ENCODE results near the gene PLCH2.
"Not testable (repeated sequence)": the region's sequence is repeated elsewhere in the genome, so short reads cannot be mapped to it uniquely, and the experiment has no call there.

The PLCH2 gene

GRCh38 chr1:2547210-2548067 is 71.3 kb downstream of the PLCH2 start:
- DNase-seq = no peak

- DNase-seq = peak; percentile 27 to 57
These were observed 72.0 kb downstream of the PLCH2 start for GRCh38 chr1:2548068-2548589.

- DNase-seq = not testable (repeated sequence)
These were observed 73.4 kb downstream of the PLCH2 start for GRCh38 chr1:2549367-2550029.

GRCh38 chr1:2550309-2550861 is 74.3 kb downstream of the PLCH2 start:
- DNase-seq = not testable (repeated sequence)

- DNase-seq = not testable (repeated sequence)
These were observed 75.5 kb downstream of the PLCH2 start for GRCh38 chr1:2551544-2551943.

GRCh38 chr1:2552189-2552588 is 76.1 kb downstream of the PLCH2 start:
- no peak for DNase-seq

- not testable (repeated sequence) for DNase-seq
These were observed 77.0 kb downstream of the PLCH2 start for GRCh38 chr1:2553076-2553475.

- DNase-seq = no peak
These were observed 78.0 kb downstream of the PLCH2 start for GRCh38 chr1:2553871-2554620.

GRCh38 chr1:2554621-2555387 is 78.7 kb downstream of the PLCH2 start:
- peak; percentile 16 to 49 for DNase-seq

Data from NCI-H524 (cell line).